IMR-90 (cell line): ENCODE data around the gene PRKACA.

Experiments used
- CEBPB ChIP-seq: IDR thresholded peaks from 2 replicates; pipeline ENCODE4 v1.6.1; 2012; ENCODE audit warnings: low read depth, low read length, improper control_type of control experiment
- CTCF ChIP-seq: conservative IDR thresholded peaks from 2 replicates; pipeline ENCODE4 v1.5.1; 2012; ENCODE audit warnings: mild to moderate bottlenecking, low read depth, low read length, improper control_type of control experiment
- MXI1 ChIP-seq: IDR thresholded peaks from 2 replicates; pipeline ENCODE4 v1.6.1; 2012; ENCODE audit warnings: low read depth, mild to moderate bottlenecking, low read length, moderate library complexity, borderline replicate concordance
- POLR2A ChIP-seq: IDR thresholded peaks from 2 replicates; pipeline ENCODE4 v1.6.1; 2012; ENCODE audit warnings: mild to moderate bottlenecking, low read depth, low read length
- RAD21 ChIP-seq: IDR thresholded peaks from 2 replicates; pipeline ENCODE4 v1.6.1; 2012; ENCODE audit warnings: low read length, improper control_type of control experiment
- RCOR1 ChIP-seq: IDR thresholded peaks from 2 replicates; pipeline ENCODE4 v1.6.1; 2012; ENCODE audit warnings: mild to moderate bottlenecking, low read length, improper control_type of control experiment; ENCODE audit not compliant: insufficient replicate concordance
- SMC3 ChIP-seq: fragments of 150-350 bp; IDR thresholded peaks from 2 replicates; pipeline ENCODE4 v1.6.1; 2016; ENCODE audit warnings: low read depth, mild to moderate bottlenecking, antibody characterized with exemption, low read length, moderate library complexity

DNA sequence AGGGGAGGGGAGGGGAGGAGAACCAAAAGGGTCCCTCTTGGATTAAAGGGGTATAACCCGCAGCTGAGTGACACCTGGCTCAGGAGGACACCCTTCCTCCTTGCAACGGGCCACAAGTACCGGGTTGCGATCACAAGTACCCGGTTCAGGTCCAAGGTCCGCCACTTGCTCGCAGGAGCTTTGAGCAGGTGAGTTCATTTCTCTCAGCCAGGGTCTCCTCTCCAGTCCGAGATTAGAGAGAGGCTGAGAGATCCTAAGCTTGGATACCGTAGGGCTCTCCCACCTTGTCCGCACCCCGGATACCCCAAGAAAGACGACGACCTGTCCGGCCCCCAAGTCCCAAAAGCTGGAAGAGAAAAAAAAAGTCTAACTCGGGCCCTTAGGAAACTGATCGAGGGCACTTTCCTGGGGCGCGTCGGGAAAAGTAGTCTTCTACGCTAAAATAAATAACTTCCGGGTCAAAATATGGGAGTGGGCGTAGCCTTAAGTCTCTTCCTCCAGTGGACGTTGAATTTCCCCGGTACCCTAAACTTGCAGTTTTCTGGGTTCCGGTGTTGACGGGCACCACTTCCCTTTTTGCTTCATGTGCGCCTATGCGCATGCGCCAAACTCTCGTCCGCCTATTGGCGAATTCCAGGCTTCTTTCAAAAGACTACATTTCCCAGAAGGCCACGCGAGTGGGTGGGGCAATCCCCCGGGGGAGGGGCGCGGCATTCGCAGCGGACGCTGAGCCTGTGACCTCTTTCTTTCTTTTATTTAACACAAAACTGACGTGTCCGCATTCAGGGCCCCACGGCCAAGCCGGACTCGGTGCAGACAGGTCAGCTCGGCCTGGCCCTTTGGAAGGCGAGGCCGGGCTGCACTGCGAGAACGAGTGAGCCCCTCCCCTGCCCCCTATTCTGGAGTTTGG, 36.4 kb downstream of the PRKACA start:
- TF ChIP-seq POLR2A (peak; percentile 81), MXI1 (no peak), CTCF (no peak), RAD21 (no peak), RCOR1 (no peak), SMC3 (no peak), CEBPB (peak; percentile 84)
